Ovary (tissue), 9 donors: Measurements from ENCODE around the gene DKK3. TPM values are rescaled to one million over a fixed set of nuclear protein-coding genes. Genes with fewer than 3 reads are reported as not detected.

Experiments used
- DNase-seq, 5 donors: peaks; one replicate each; pipeline ENCODE4 v3.0.0-alpha.2; 2019 to 2020
- H3K27ac ChIP-seq, 2 donors: fragments of 200-600 bp; one replicate each; pipeline versions ENCODE4 v1.5.1 to v1.8.0; 2019 to 2022
- H3K27me3 ChIP-seq: fragments of 200-600 bp; one replicate; pipeline ENCODE4 v1.8.0; 2022
- H3K36me3 ChIP-seq: fragments of 200-600 bp; sonication (generic); one replicate; pipeline ENCODE4 v1.5.1; 2019
- H3K4me1 ChIP-seq: one replicate; pipeline ENCODE4 v1.8.1; 2013; ENCODE audit warnings: mild to moderate bottlenecking, moderate library complexity; ENCODE audit not compliant: insufficient read depth
- H3K4me3 ChIP-seq: fragments of 200-600 bp; sonication (generic); one replicate; pipeline ENCODE4 v1.5.1; 2017
- H3K9me3 ChIP-seq, 2 donors: fragments of 200-600 bp in 1 of 2; sonication (generic) in 1 of 2; one replicate each; pipeline versions ENCODE4 v1.5.1 to v1.8.1; 2013 to 2019; ENCODE audit warnings: mild to moderate bottlenecking in 1 of 2, moderate library complexity in 1 of 2
- EP300 ChIP-seq: sonication (generic); formaldehyde crosslinking; IDR thresholded peaks from one replicate; pipeline ENCODE4 v1.6.1; 2017; ENCODE audit warnings: antibody characterized with exemption
- POLR2A ChIP-seq: fragments of 450-650 bp; IDR thresholded peaks from one replicate; pipeline ENCODE4 v1.6.1; 2017; ENCODE audit warnings: antibody characterized with exemption, mild to moderate bottlenecking, moderate library complexity
- WGBS, 3 donors: extraction: QIAGEN DNeasy Blood & Tissue Kit in 1 of 3; methylation state at CpG; one replicate each; pipeline versions ENCODE4 v1.1.5 to v1.1.7; 2013 to 2017; 5-methylcytosine and 5-hydroxymethylcytosine counted together
- intact Hi-C, 4 donors: fragments of 100-400 bp; cut with DNase I; formaldehyde crosslinking; loops; one replicate each; pipeline versions ENCODE4 v1.11.0 to v1.15.1; 2022 to 2023
- polyA plus RNA-seq, 2 donors: library from polyadenylated mRNA; stranded (reverse); fragments of 200-250 nt in 1 of 2; fragments of 350-450 nt in 1 of 2; fragmentation: Illumina TruSeq in 1 of 2; extraction: RNeasy Lipid Tissue Mini Kit (QIAGEN cat#74804) in 1 of 2; gene quantifications; one replicate each; pipeline ENCODE4 v1.2.3, GENCODE V29; 2013 to 2014
- total RNA-seq, 7 donors: library from RNA; depleted of rRNA in 2 of 7; stranded (reverse); fragments of >200 nt in 2 of 7; fragmentation: NEBNext Ultra II Directional in 3 of 7; extraction: Animal tissue kit (Norgen Biotek cat#: 25700) in 3 of 7; gene quantifications; one replicate each; pipeline versions ENCODE4 v1.1.0 to v1.2.4, GENCODE V29; 2016 to 2023
- TF ChIP-seq, protein P1 (sequence below), 3 donors: fragments of 450-650 bp in 2 of 3; fragments of 200-600 bp in 1 of 3; IDR thresholded peaks; one replicate each; pipeline versions ENCODE4 v1.5.1 to v1.8.0; 2016 to 2022; ENCODE audit warnings: antibody characterized with exemption in 3 of 3, mild to moderate bottlenecking in 1 of 3
- donor health status: DM: no; HTN: no; CAD: no; lungs with moderate emphysema.
- donor health status: DM: no; HTN: no; CAD: no.
- donor health status: Bipolar disorder and iron deficiency.
- donor health status: DM: yes; HTN: yes; CAD: no.
- donor health status: DM: no; HTN: no; CAD: no.
- donor health status: DM: yes; HTN: yes; CAD: no.

The DKK3 gene
- total and polyA plus RNA-seq, 9 donors: 33.9 to 255 (median 62.8) TPM

DNA sequence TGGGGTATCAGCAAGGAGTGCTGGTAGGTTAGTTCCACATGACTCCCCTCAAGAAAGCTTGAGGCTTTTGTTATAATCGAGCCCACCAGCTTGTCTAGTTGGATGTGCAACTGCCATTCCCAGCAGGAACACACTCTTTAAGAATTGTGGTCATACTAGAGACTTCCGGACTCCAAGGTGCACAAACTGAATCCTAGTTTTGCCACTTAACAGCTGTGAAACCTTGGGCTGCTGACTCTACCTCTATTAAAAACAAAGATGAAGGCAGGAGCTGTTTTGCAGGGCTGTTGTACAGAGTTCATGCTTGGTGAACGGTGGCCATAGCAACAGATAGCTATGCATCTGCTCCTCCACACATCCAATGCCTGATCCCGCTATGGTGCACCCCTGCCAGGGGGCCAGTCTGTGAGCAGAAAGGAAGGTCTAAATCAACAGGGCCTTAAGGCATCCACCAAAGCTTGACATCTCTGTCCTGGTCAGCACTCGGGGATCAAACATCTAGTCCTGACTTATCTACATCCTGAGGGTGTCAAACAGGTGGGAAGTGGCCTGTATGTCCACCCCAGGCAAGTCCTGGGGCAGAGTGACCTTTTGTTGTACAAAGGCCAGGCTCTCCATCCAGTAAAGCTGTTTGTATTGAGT is 36.4 kb downstream of the DKK3 start:
- DNase-seq: no peak
- TF ChIP-seq POLR2A: no peak
- TF ChIP-seq EP300: no peak
- TF ChIP-seq, protein P1, sequence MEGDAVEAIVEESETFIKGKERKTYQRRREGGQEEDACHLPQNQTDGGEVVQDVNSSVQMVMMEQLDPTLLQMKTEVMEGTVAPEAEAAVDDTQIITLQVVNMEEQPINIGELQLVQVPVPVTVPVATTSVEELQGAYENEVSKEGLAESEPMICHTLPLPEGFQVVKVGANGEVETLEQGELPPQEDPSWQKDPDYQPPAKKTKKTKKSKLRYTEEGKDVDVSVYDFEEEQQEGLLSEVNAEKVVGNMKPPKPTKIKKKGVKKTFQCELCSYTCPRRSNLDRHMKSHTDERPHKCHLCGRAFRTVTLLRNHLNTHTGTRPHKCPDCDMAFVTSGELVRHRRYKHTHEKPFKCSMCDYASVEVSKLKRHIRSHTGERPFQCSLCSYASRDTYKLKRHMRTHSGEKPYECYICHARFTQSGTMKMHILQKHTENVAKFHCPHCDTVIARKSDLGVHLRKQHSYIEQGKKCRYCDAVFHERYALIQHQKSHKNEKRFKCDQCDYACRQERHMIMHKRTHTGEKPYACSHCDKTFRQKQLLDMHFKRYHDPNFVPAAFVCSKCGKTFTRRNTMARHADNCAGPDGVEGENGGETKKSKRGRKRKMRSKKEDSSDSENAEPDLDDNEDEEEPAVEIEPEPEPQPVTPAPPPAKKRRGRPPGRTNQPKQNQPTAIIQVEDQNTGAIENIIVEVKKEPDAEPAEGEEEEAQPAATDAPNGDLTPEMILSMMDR (IDR thresholded peaks at IDR 0.05): no peak
- Histone ChIP-seq H3K4me3 (no peak overlapping the region), H3K9me3 (no peaks in the 10 kb centered on the region), H3K27me3 (no peaks in the 10 kb centered on the region), H3K4me1 (peaks cover 23% of the 10 kb centered on the region), H3K27ac (peak overlapping the region in 1 of 2 donors; percentile 51), H3K36me3 (no peaks in the 10 kb centered on the region)
- 47 to 71% (median 48%) methylated on average over 5 of the region's 5 CpGs for WGBS, 3 donors
- intact Hi-C loops: loop anchor here in 1 of 4 donors (5.0 kb wide), 1 partner anchor 35 kb away; the partner anchor contains the start of gene DKK3

DNA sequence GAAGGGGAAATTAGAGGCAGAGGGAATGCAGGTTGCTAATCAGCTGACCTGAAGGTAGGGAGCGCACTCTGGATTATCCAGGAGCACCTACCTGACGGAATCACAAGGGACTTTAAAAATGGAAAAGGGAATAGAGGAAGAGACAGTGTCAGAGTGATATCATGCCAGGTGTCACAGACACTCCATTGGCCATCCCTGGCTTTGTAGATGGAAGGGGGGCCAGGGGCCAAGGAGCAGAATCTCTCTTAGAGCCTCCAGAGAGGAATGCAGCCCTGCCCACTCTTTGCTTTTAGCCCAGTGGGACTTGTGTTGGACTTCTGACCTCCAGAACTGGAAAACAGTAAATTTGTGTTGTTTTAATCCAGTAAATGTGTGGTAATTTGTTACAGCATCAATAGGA is 37.9 kb downstream of the DKK3 start:
- intact Hi-C loops: loop anchor here in 1 of 4 donors (5.0 kb wide), 1 partner anchor 37 kb away; the partner anchor contains the start of gene DKK3
- no peak for DNase-seq
- Histone ChIP-seq H3K4me1 (peaks cover 18% of the 10 kb centered on the region), H3K36me3 (no peaks in the 10 kb centered on the region), H3K9me3 (no peaks in the 10 kb centered on the region), H3K4me3 (no peak overlapping the region), H3K27me3 (no peaks in the 10 kb centered on the region), H3K27ac (no peak overlapping the region)
- whole genome bisulfite sequencing, 3 donors: 97 to 100% (median 100%) methylated on average over 2 of the region's 2 CpGs
- TF ChIP-seq EP300 (no peak), POLR2A (no peak)
- TF ChIP-seq, protein P1 (IDR thresholded peaks at IDR 0.05): no peak

GRCh38 chr11:11969380-11970215 is 38.8 kb downstream of the DKK3 start:
- no peak overlapping the region for H3K27ac ChIP-seq
- WGBS, 3 donors: 86 to 93% (median 93%) methylated on average over 19 of the region's 19 CpGs
- TF ChIP-seq POLR2A (no peak), EP300 (no peak)
- TF ChIP-seq, protein P1 (IDR thresholded peaks at IDR 0.05): no peak
- no peak for DNase-seq
- no peaks in the 10 kb centered on the region for H3K9me3 ChIP-seq
- H3K27me3 ChIP-seq: no peaks in the 10 kb centered on the region
- peaks cover 18% of the 10 kb centered on the region for H3K4me1 ChIP-seq
- H3K36me3 ChIP-seq: no peaks in the 10 kb centered on the region
- no peak overlapping the region for H3K4me3 ChIP-seq
- intact Hi-C loops: loop anchor here in 1 of 4 donors (5.0 kb wide), 1 partner anchor 38 kb away; the partner anchor contains the start of gene DKK3

DNA sequence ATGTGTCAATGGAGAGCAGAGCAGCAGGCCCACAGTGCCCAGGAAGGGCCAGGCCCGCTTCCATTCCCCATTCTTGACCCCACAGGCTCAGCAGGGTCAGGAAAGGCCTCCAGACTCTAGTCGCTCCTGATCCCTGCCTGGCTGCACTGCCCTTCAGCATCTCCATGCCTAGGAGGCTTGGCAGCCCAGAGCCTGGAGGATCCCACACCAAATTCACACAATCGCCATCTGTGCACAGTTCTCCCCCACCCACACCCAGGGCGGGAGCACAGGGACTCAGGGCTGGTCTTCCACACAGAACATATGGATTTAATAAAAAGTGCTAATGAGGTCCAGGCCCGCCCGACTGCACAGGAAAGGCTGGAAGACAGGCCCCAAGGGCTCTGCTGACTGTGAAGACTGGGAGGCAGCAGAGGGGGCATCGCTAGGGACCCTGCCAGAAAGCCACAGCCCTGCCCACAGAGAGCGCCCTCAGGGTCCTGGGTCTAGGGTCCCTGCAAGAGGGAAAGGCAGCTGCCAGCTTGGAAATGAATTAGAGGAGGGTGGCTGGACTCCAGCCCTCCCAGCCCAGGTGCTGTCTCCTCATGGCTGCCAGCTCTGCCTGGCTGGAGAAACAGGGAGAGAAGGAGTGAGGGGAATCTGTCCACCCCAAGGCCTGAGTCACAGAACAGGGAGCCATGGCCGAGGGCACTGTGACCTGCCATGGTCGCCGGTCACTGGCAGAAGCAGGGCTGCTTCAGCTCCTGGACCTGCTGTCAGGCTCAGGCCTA is 39.7 kb downstream of the DKK3 start:
- 76 to 84% (median 78%) methylated on average over 11 of the region's 11 CpGs for WGBS, 3 donors
- no peaks in the 10 kb centered on the region for H3K27me3 ChIP-seq
- H3K4me3 ChIP-seq: no peak overlapping the region
- H3K36me3 ChIP-seq: no peaks in the 10 kb centered on the region
- no peaks in the 10 kb centered on the region for H3K9me3 ChIP-seq
- no peak for DNase-seq
- no peak overlapping the region for H3K27ac ChIP-seq
- peaks cover 15% of the 10 kb centered on the region for H3K4me1 ChIP-seq
- TF ChIP-seq, protein P1 (IDR thresholded peaks at IDR 0.05): no peak
- TF ChIP-seq EP300 (no peak), POLR2A (no peak)
- intact Hi-C loops: no loop called here
